ENCODE measurements around the gene BMP2. TPM values are rescaled to one million over a fixed set of nuclear protein-coding genes. Genes with fewer than 3 reads are reported as not detected.

Gene BMP2
- total RNA-seq, 1 donor from 2014 or later = 9.2 TPM

GRCh38 chr20:6730672-6731328, 36.7 kb upstream of the BMP2 start:
- Mint-ChIP-seq H3K4me3 (ENCODE audit: unreplicated experiment) (no peak overlapping the region), H3K36me3 (ENCODE audit: low read depth, unreplicated experiment) (no peaks in the 10 kb centered on the region), H3K27ac (ENCODE audit: unreplicated experiment) (no peak overlapping the region), H3K27me3 (ENCODE audit: low read depth, unreplicated experiment) (no peaks in the 10 kb centered on the region), H3K9me3 (ENCODE audit: unreplicated experiment) (peaks cover 2% of the 10 kb centered on the region), H3K4me1 (ENCODE audit: low read depth, unreplicated experiment) (peaks cover under 1% of the 10 kb centered on the region)
- H3K27me3 ChIP-seq (ENCODE audit: insufficient read depth, low read length) = no peaks in the 10 kb centered on the region
- DNase-seq (ENCODE audit: low read depth) (no peak), FAIRE-seq (no peak)
- H3K9me3 ChIP-seq (ENCODE audit: insufficient read depth, low read depth, low read length) = no peaks in the 10 kb centered on the region
- H2AFZ ChIP-seq (ENCODE audit: low read depth, low read length) = no peak overlapping the region
- H3K27ac ChIP-seq (ENCODE audit: low read depth, low read length) = no peak overlapping the region
- no peaks in the 10 kb centered on the region for H3K4me1 ChIP-seq (ENCODE audit: insufficient read depth, low read length)
- H3K4me2 ChIP-seq (ENCODE audit: low read length) = no peak overlapping the region
- H4K20me1 ChIP-seq (ENCODE audit: insufficient read depth, low read length) = no peaks in the 10 kb centered on the region
- no peaks in the 10 kb centered on the region for H3K36me3 ChIP-seq (ENCODE audit: insufficient read depth, low read length)
- no peak overlapping the region for H3K4me3 ChIP-seq (ENCODE audit: insufficient read depth, low read depth, low read length)
- H3K9ac ChIP-seq (ENCODE audit: low read length) = no peak overlapping the region
- H3K79me2 ChIP-seq (ENCODE audit: insufficient read depth, low read length) = no peaks in the 10 kb centered on the region
- TF ChIP-seq EZH2 (IDR thresholded peaks at IDR 0.05; ENCODE audit: insufficient read depth, low read length) (no peak), CTCF (IDR thresholded peaks at IDR 0.05; ENCODE audit: insufficient read depth, low read depth, low read length) (no peak)

GRCh38 chr20:6732001-6732447, 35.5 kb upstream of the BMP2 start:
- Histone ChIP-seq H3K27me3 (ENCODE audit: insufficient read depth, low read length) (no peaks in the 10 kb centered on the region), H4K20me1 (ENCODE audit: insufficient read depth, low read length) (no peaks in the 10 kb centered on the region), H2AFZ (ENCODE audit: low read depth, low read length) (no peak overlapping the region), H3K36me3 (ENCODE audit: insufficient read depth, low read length) (no peaks in the 10 kb centered on the region), H3K4me1 (ENCODE audit: insufficient read depth, low read length) (no peaks in the 10 kb centered on the region), H3K4me3 (ENCODE audit: insufficient read depth, low read depth, low read length) (no peak overlapping the region), H3K9me3 (ENCODE audit: insufficient read depth, low read depth, low read length) (no peaks in the 10 kb centered on the region), H3K4me2 (ENCODE audit: low read length) (no peak overlapping the region), H3K79me2 (ENCODE audit: insufficient read depth, low read length) (no peaks in the 10 kb centered on the region), H3K9ac (ENCODE audit: low read length) (no peak overlapping the region), H3K27ac (ENCODE audit: low read depth, low read length) (no peak overlapping the region)
- no peak overlapping the region for H3K27ac Mint-ChIP-seq (ENCODE audit: unreplicated experiment)
- no peak for DNase-seq (ENCODE audit: low read depth)
- no peak overlapping the region for H3K4me3 Mint-ChIP-seq (ENCODE audit: unreplicated experiment)
- H3K27me3 Mint-ChIP-seq (ENCODE audit: low read depth, unreplicated experiment) = no peaks in the 10 kb centered on the region
- H3K36me3 Mint-ChIP-seq (ENCODE audit: low read depth, unreplicated experiment) = no peaks in the 10 kb centered on the region
- no peak for TF ChIP-seq EZH2 (IDR thresholded peaks at IDR 0.05; ENCODE audit: insufficient read depth, low read length)
- no peak for TF ChIP-seq CTCF (IDR thresholded peaks at IDR 0.05; ENCODE audit: insufficient read depth, low read depth, low read length)
- H3K4me1 Mint-ChIP-seq (ENCODE audit: low read depth, unreplicated experiment) = peaks cover 13% of the 10 kb centered on the region
- no peak for FAIRE-seq
- H3K9me3 Mint-ChIP-seq (ENCODE audit: unreplicated experiment) = peaks cover 2% of the 10 kb centered on the region

- Histone ChIP-seq H3K4me1 (ENCODE audit: insufficient read depth, low read length) (no peaks in the 10 kb centered on the region), H4K20me1 (ENCODE audit: insufficient read depth, low read length) (no peaks in the 10 kb centered on the region), H2AFZ (ENCODE audit: low read depth, low read length) (no peak overlapping the region), H3K79me2 (ENCODE audit: insufficient read depth, low read length) (no peaks in the 10 kb centered on the region), H3K9me3 (ENCODE audit: insufficient read depth, low read depth, low read length) (no peaks in the 10 kb centered on the region), H3K4me2 (ENCODE audit: low read length) (no peak overlapping the region), H3K4me3 (ENCODE audit: insufficient read depth, low read depth, low read length) (no peak overlapping the region), H3K27ac (ENCODE audit: low read depth, low read length) (no peak overlapping the region), H3K36me3 (ENCODE audit: insufficient read depth, low read length) (no peaks in the 10 kb centered on the region), H3K27me3 (ENCODE audit: insufficient read depth, low read length) (no peaks in the 10 kb centered on the region), H3K9ac (ENCODE audit: low read length) (no peak overlapping the region)
- Mint-ChIP-seq H3K27ac (ENCODE audit: unreplicated experiment) (no peak overlapping the region), H3K9me3 (ENCODE audit: unreplicated experiment) (peaks cover 2% of the 10 kb centered on the region), H3K4me1 (ENCODE audit: low read depth, unreplicated experiment) (peaks cover 13% of the 10 kb centered on the region), H3K27me3 (ENCODE audit: low read depth, unreplicated experiment) (no peaks in the 10 kb centered on the region), H3K36me3 (ENCODE audit: low read depth, unreplicated experiment) (no peaks in the 10 kb centered on the region), H3K4me3 (ENCODE audit: unreplicated experiment) (no peak overlapping the region)
- no peak for TF ChIP-seq CTCF (IDR thresholded peaks at IDR 0.05; ENCODE audit: insufficient read depth, low read depth, low read length)
- DNase-seq (ENCODE audit: low read depth) = no peak
- no peak for FAIRE-seq
Observed at GRCh38 chr20:6732851-6733250, 34.6 kb upstream of the BMP2 start.
